ENCODE measurements around the gene ADAMTS1. TPM values are rescaled to one million over a fixed set of nuclear protein-coding genes. Genes with fewer than 3 reads are reported as not detected.

Gene ADAMTS1
- total and polyA plus RNA-seq, 2 of the 13 experiments (the other 11 are each of a cell fraction or from before 2014, with no cell fraction given), result 0.02 to 0.11 TPM

- in situ Hi-C loops (cut with HindIII; ENCODE audit: extremely low pct_ligation_motif_present, low pct_unique_long_range_greater_than_20kb), result no loop called here
- 0% methylated on average over 5 of the region's 5 CpGs for WGBS (ENCODE audit: low lambda C conversion rate)
- TF ChIP-seq RERE (CRISPR knock-in tag; IDR thresholded peaks at IDR 0.05; ENCODE audit: low read depth) (no peak), ZNF318 (CRISPR knock-in tag; IDR thresholded peaks at IDR 0.05) (no peak), HMGXB4 (CRISPR knock-in tag; IDR thresholded peaks at IDR 0.05; ENCODE audit: borderline replicate concordance in 1 of 2, low read depth in 1 of 2) (no peak), SSRP1 (CRISPR knock-in tag; IDR thresholded peaks at IDR 0.05) (no peak), SRF (IDR thresholded peaks at IDR 0.05; ENCODE audit: low read depth, low read length) (no peak), ZNF256 (CRISPR knock-in tag; conservative IDR thresholded peaks at IDR 0.05) (no peak)
Measured at GRCh38 chr21:26888931-26889330, 43.7 kb upstream of the ADAMTS1 start.

More at GRCh38 chr21:26888931-26889330, 43.7 kb upstream of the ADAMTS1 start:
- Histone ChIP-seq H3K27me3 (ENCODE audit: control insufficient read depth in 1 of 2, insufficient read depth in 2 of 2, low read length in 2 of 2) (no peaks in the 10 kb centered on the region), H3K79me2 (ENCODE audit: insufficient read depth, low read length) (no peaks in the 10 kb centered on the region), H3K9me3 (ENCODE audit: low read length) (peaks cover 96% of the 10 kb centered on the region), H3K4me1 (ENCODE audit: insufficient read depth, low read length) (no peaks in the 10 kb centered on the region), H3K9ac (ENCODE audit: insufficient read depth, low read depth, low read length) (no peak overlapping the region), H3K4me2 (ENCODE audit: low read depth, low read length) (no peak overlapping the region), H3K4me3 (replicated peaks in 1 of 3; ENCODE audit: insufficient read depth in 1 of 3, low read depth in 2 of 3, low read length in 3 of 3) (no peak overlapping the region), H3K27ac (ENCODE audit: extremely low read length, insufficient read depth, low read length) (no peak overlapping the region), H3K36me3 (replicated peaks in 1 of 2; ENCODE audit: control insufficient read depth in 1 of 2, insufficient read depth in 2 of 2, low read length in 2 of 2) (no peaks in the 10 kb centered on the region), H2AFZ (ENCODE audit: low read length) (no peak overlapping the region), H4K20me1 (ENCODE audit: insufficient read depth, low read length) (no peaks in the 10 kb centered on the region)
- intact Hi-C loops (cut with micrococcal nuclease; ENCODE audit: unreplicated experiment), result no loop called here
- no peak for FAIRE-seq
- no peak for ATAC-seq
- no peak for DNase-seq (ENCODE audit: low spot score)
- no TSS peak for BruUV-seq (replicated peaks)
- ChIA-PET CTCF (ENCODE audit: low intra/inter-chr PET ratio, low total read pairs) (no interaction called here), POLR2A (no interaction called here)

Data from HepG2 (cell line).